Body of pancreas (tissue), 4 donors: ENCODE data around the gene WDR75. TPM values are rescaled to one million over a fixed set of nuclear protein-coding genes. Genes with fewer than 3 reads are reported as not detected.

ENCODE experiments used
- ATAC-seq: fragments of 150-250 bp; one replicate; pipeline ENCODE4 v1.9.1; 2016
- DNase-seq, 4 donors: peaks; one replicate each; pipeline ENCODE4 v3.0.0-alpha.2; 2019
- H3K27ac ChIP-seq, 4 donors: fragments of 200-600 bp; sonication (generic); 1 replicate in 3 of 4; 2 replicates in 1 of 4; pipeline versions ENCODE4 v1.5.1 to v1.6.1; 2016 to 2019; ENCODE audit warnings: mild to moderate bottlenecking in 1 of 4, mixed read lengths in 1 of 4, moderate library complexity in 1 of 4
- H3K27me3 ChIP-seq, 2 donors: fragments of 200-600 bp; sonication (generic); one replicate each; pipeline ENCODE4 v1.6.0; 2016; ENCODE audit warnings: mild to moderate bottlenecking in 1 of 2
- H3K36me3 ChIP-seq, 2 donors: fragments of 200-600 bp; sonication (generic); replicated peaks in 1 of 2; 2 replicates each; pipeline ENCODE4 v1.5.1; 2016; ENCODE audit warnings: low read depth in 2 of 2; ENCODE audit not compliant: insufficient read depth in 1 of 2
- H3K4me1 ChIP-seq: fragments of 200-600 bp; sonication (generic); one replicate; pipeline ENCODE4 v1.6.0; 2016
- H3K4me3 ChIP-seq, 2 donors: fragments of 200-600 bp; sonication (generic); 1 replicate in 1 of 2; 2 replicates in 1 of 2; pipeline ENCODE4 v1.5.1; 2016 to 2019
- H3K9me3 ChIP-seq, 3 donors: fragments of 200-600 bp; sonication (generic); 1 replicate in 2 of 3; 2 replicates in 1 of 3; pipeline ENCODE4 v1.5.1; 2016
- CTCF ChIP-seq, 7 experiments: fragments of 450-650 bp in 4 of 7; fragments of 200-600 bp in 3 of 7; sonication (generic) in 3 of 7; IDR thresholded peaks; one replicate each; pipeline ENCODE4 v1.5.1; 2016 to 2019; ENCODE audit warnings: antibody characterized with exemption in 7 of 7
- POLR2A ChIP-seq, 3 donors: fragments of 450-650 bp; IDR thresholded peaks; one replicate each; pipeline ENCODE4 v1.6.1; 2016; ENCODE audit warnings: antibody characterized with exemption in 3 of 3, mild to moderate bottlenecking in 2 of 3
- WGBS, 2 donors: methylation state at CpG; one replicate each; pipeline ENCODE4 v1.1.5; 2017; 5-methylcytosine and 5-hydroxymethylcytosine counted together
- intact Hi-C: fragments of 100-400 bp; cut with DNase I; formaldehyde crosslinking; loops from one replicate; pipeline ENCODE4 v1.15.1; 2023
- total RNA-seq, 2 donors: library from RNA; depleted of rRNA; stranded (reverse); fragments of >200 nt; gene quantifications; one replicate each; pipeline ENCODE4 v1.1.0, GENCODE V29; 2016

WDR75 gene
- total RNA-seq, 2 donors from 2014 or later = 14.2 to 26.2 TPM

GRCh38 chr2:189517847-189518535 lies 76.7 kb downstream of the WDR75 start:
- Histone ChIP-seq H3K27me3 (no peaks in the 10 kb centered on the region), H3K9me3 (no peaks in the 10 kb centered on the region), H3K4me3 (no peak overlapping the region), H3K4me1 (peaks cover 16% of the 10 kb centered on the region), H3K36me3 (no peaks in the 10 kb centered on the region), H3K27ac (no peak overlapping the region)
- intact Hi-C loops = no loop called here
- DNase-seq (no peak), ATAC-seq (no peak)
- no peak for TF ChIP-seq CTCF (IDR thresholded peaks at IDR 0.05)
- TF ChIP-seq POLR2A (IDR thresholded peaks at IDR 0.05) = no peak
- WGBS, 2 donors = 85 to 91% methylated on average over 6 of the region's 6 CpGs

GRCh38 chr2:189519631-189520387 lies 78.5 kb downstream of the WDR75 start:
- no peak for DNase-seq
- Histone ChIP-seq H3K9me3 (no peaks in the 10 kb centered on the region), H3K4me3 (no peak overlapping the region), H3K27ac (no peak overlapping the region), H3K4me1 (peaks cover 20% of the 10 kb centered on the region), H3K27me3 (no peaks in the 10 kb centered on the region), H3K36me3 (no peaks in the 10 kb centered on the region)
- intact Hi-C loops = no loop called here
- TF ChIP-seq POLR2A (IDR thresholded peaks at IDR 0.05) (no peak), CTCF (IDR thresholded peaks at IDR 0.05) (no peak)
- no peak for ATAC-seq
- 72 to 74% methylated on average over 6 of the region's 6 CpGs for WGBS, 2 donors

GRCh38 chr2:189521699-189522434 lies 80.6 kb downstream of the WDR75 start:
- Histone ChIP-seq H3K27ac (peak overlapping the region in 3 of 4 donors; percentile 33 to 66 (median 59)), H3K9me3 (no peaks in the 10 kb centered on the region)
- intact Hi-C loops = no loop called here

More at GRCh38 chr2:189521699-189522434, 80.6 kb downstream of the WDR75 start:
- ATAC-seq (peak; percentile 29), DNase-seq (no peak)
- Histone ChIP-seq H3K36me3 (no peaks in the 10 kb centered on the region), H3K4me3 (no peak overlapping the region), H3K27me3 (no peaks in the 10 kb centered on the region), H3K4me1 (peaks cover 20% of the 10 kb centered on the region)
- no peak for TF ChIP-seq CTCF (IDR thresholded peaks at IDR 0.05)
- TF ChIP-seq POLR2A (IDR thresholded peaks at IDR 0.05) = no peak
- 89 to 100% methylated on average over 2 of the region's 2 CpGs for WGBS, 2 donors
